CD4-positive, alpha-beta T cell treated with Interleukin-4 for 1 hour (primary cell): Measurements from ENCODE around the gene MARS1.
A peak's percentile ranks its signal among the peaks of the same experiment; 100 is the strongest.
"Not testable (repeated sequence)": the region's sequence is repeated elsewhere in the genome, so short reads cannot be mapped to it uniquely, and the experiment has no call there.

Experiments used
- DNase-seq, 2 donors: peaks; one replicate each; pipeline ENCODE4 v3.0.0-alpha.2; 2020 to 2022

Gene MARS1

DNA sequence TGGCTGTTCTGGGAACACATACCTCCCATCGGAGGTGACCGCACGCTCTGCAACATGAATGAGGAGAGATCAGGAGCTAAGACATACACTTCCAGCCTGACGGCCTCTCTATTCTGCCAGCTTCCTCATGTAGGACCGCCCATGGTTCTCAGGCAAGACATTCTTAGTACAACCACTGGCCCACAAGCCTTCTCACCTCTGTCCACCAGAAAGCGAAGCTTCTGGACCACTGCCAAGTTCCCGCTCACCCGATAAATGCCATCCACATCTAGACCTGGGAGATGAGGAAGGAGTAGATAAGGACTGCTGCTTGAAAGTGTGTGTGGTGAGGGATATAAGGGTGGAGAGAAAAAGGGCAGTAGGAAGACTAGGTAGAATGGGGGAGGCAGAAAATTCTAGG lies 13.4 kb upstream of the MARS1 start:
- DNase-seq: no peak

DNA sequence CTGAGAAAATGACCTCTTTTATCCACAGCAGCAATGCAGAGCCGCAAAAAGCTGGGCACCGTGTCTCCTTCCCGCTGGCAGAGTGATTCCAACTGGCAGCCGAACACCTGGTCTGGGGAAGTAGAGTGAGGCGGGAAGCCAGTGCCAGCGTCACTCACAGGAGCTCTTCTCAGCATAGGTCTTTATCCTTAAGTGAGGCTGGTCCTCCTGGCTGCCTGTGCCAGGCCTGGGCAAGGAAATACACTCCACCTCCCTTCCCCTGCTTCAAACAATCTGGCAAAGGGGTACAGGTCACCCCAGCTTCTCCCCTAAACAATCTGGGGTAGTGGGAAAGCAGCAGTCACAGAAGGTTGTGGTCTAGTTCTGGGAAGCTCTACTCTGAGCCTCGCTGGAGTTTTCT lies 13.0 kb upstream of the MARS1 start:
- DNase-seq: no peak

DNA sequence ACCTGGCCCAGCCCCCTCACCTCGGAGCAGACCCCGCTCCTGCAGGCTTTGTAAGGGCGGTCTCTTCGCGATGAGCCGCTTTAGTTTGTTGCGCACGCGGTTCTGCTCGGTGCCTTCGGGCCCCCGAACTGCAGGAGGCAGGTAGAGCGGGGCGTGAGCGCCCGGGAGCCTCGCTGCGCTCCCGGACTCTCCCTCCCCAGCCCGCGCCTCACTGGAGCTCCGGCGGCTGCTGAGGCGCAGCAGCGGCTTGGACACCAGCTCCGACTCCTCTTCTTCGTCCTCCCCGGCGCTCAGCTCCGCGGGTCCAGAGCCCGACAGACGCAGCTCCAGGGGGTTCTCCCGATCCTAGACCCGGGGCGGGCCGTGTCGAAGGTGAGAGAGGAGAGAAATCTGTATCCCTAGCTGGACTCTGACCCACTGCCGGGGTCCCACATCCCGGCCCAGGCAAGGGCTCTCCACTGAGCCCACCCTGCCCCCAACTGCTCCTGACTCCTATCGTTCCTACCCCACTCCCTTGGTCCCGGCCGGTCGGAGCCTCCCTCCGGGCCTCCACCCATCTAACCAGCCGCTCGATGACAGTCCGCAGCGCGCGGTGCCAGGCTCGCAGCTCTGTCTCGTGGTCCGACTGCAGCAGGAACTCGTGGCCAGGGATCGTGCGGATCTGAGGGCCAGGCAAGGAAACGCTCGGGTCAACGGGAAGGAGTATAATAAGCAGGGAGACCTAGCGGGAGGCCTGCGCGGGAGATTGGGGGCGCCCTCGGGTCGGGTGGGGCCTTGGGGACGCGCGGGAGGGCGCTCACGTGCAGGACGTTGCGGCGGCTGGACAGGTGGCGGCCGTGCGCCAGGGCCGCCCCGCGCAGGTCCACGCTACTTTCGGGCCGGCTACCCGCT lies 12.4 kb upstream of the MARS1 start:
- no peak for DNase-seq

DNA sequence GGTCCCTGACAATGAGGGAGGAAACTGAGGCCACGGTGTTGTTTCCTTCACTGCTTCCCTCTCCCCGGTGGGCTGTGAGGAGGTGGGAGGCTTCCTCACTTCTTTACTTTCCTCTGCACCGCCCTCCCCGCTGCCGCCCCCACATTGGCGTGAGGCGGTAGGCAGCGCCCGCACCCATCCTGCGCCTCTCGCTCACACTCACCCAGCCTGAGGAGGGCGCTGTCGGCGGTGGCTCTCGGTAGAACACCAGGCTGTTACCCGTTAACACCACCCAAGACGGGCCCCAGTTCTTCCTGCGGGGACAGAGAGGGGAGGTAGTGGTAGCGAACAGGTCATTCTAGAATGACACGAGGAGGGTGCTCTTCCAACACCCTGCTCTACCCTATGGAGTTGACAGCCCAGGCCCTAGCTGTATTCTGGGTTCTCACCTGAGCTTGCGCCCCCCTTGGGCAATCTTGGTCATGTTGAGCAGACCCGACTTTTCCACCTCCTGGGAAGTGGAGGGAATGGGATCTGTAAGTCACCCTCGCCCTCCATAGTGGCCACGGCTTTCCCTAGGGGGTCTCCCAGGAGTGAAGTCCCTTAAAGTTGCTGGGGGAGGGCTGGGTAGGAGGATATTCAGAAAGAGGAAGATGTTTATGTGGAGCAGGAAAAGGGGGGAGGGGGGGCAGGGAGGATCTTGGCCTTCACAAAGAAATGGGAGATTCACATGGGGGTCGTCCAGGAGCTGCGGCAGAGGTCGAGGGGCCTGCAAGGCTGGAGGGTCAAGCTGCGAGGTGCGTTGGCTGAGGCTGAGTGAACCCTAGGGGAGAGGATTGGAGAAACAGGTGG lies 11.5 kb upstream of the MARS1 start:
- peak; percentile 74 to 80 for DNase-seq

DNA sequence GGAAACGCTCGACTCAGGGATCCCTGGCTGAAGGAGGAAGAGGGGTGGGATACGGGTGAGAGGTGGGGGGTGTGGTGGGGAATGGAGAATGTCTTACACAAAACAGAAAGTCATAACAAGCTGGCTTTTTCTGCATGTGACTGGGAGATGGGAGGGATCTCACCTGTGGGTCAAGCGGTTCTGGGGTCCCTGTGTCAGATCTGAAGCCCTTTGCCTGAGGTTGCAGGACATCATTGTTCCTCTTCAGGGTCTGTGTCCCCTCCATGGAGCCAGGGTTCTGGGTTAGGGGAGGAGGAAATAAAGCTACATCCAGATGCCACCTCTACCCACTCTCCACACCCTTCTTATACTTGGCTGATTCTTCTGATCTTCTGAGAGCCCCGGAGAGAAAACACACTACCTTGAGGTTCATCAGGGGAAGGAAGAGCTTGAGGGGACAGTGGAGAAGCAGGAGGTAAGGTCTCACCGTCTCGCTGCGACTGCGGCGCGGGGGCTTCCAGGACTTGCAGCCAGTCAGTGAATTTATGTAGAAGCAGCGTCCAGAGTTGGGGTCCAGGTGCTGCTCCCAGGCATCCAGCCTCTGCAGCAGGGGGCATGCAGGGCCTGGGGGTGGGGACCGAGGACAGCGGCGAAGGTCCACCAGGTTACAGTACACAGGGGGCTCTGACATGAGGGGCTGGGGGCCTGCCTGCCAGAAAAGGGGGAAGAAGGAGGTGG lies 10.7 kb upstream of the MARS1 start:
- DNase-seq: peak in 1 of 2 donors; percentile 46

DNA sequence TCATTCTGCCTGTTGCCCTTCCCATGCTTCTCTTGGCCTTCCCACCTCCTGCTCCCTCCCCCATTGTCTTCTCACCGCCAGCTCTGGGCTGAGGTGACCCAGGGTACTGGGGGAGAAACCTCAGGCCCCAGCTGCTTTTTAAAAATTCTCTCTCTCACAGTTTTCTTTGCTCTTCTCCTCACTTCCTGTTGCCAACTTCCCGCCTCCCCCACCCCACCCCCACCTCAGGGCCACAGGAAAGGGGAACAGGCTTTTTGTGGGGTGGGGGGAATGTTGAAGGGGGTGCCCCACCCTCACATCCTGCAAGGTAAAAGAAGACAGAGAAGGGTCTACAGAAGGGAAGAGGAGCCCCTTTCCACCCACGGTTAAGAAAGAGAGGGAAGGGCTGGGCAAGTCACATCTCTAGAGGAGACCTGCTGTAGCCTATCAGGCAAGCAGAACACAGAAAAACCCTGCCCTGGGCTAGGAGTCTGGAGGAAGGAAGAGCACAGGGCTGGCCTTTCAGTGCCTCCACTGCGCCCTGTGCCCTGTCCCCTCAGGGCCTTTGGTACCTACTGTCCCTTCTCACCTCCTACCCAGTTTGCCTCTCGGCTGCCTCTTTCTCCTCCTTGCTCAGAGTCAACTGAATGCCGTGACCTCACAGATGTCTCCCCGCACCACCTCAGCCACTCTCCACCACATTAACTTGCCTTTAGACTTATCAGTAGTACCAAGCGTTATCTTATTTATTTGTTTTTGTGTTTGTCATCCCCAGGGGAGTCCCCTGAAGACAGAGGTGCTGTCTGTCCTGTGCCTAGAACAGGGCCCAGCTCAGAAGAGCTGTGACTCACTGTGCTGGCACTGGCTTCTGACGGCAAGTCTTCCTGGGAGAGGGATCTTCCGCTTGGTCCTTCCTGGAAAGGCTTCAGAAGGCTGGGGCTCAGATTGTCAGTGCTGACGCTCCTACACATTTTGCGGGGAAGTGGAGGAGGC lies 9.9 kb upstream of the MARS1 start:
- DNase-seq: peak; percentile 73 to 82

DNA sequence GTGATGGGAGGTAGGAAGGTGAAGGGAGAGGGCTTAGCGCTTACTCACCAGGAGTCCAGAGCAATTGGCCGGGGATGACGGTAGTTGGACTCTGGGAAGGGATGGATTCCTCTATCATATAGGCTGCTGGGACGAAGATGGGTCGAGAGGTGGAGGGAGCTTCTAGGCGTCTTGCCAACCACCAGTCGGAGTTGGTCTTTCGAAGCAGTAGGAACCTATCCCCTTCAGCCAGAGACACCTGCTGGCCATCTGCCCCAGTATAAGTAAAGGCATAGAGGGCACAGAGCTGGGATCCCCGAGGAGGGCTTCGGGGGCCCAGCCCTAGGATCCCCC lies 8.9 kb upstream of the MARS1 start:
- DNase-seq: no peak

DNA sequence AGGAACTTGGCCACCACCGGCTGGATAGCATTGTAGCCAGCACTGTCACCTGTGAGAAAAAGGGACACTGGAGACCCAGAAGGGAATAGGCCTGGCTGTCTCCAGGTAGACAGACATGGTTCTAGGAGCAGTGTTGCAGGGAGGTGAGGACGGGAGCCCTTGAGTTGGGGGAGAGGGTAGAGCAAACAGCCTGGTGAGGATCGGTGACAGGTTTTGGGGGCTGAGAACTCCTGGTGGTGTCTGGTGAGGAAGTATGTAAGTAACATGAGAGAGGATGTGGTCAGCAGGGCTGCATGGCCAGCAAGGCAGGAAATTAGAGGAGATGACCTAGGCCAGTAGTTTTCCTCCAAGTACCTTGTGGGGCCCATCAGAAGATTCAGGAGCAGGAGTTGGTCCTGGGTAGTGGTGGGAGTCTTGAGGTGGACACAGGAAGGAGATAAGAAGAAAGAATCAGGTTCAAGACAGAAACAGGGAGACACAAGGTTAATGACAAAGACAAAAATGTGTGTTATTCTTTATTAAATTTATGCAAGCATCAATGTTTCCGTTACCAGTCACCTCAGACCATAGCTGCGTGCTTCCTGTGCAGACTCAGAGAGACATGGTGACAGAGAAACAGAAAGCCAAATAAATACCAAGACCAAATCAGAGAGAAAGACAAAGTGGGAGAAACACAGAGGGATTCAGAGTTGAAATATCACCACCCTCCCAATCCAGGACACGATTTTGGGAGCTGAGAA lies 8.3 kb upstream of the MARS1 start, which contains the start of gene ARHGAP9:
Gene ARHGAP9 (minus strand): TSS at position 491 of the 740 bp plus-strand sequence. CDS start 460 bp downstream, at position 31.
- DNase-seq: peak; percentile 83 to 88

DNA sequence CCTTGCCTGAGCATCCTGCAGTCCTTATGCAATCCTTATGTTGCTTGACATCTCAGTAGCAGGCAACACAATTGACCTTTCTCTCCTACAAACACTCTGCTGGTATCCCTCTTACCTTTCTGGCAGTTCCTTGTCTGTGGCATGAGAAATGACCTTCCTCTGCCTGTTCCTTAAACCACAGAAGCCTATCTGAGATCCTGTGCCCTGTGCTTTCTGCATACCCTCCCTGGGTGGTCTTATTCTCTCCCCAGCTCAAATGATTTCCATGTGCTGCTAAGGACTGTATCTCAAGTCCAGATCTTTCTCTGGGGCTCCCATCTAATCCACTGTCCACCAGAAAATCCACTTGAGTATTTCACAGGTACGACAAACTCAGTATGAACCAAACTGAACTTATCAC lies 6.2 kb upstream of the MARS1 start:
- DNase-seq: no peak

DNA sequence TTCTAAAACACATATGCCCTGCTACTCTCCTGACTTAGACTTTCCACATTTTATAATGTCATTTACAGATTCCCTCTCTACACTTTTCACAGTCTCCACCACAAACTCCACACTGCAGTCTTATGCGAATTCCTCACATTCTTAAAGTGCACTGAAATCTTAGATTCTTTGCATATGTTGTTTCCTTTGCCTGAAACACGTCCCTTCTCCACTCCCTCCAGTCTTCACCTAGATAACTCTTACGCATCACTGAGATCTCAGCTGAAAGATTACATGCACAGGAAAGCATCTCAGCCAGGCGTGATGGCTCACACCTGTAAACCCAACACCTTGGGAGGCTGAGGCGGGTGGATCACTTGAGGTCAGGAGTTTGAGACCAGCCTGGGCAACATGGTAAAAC lies 4.4 kb upstream of the MARS1 start:
- DNase-seq: no peak

DNA sequence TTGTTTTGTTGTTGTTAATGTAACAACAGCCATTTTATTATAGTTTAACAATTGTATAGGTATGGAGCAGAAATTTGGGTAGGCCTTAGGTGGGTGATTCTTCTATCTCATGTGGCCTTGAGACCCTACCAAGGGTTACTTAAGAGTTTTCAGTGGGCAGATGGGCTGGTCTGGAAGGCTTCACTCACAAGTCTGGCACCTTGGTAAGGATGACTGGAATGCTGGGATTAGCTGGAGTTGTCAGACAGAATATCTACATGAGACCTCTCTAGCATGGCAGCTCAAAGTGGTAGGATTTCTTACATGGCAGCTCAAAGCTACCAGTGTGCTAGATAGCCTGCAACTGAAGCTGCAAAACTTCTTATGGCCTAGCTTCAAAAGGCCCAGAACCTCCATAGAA lies 2.2 kb upstream of the MARS1 start:
- DNase-seq: no peak

DNA sequence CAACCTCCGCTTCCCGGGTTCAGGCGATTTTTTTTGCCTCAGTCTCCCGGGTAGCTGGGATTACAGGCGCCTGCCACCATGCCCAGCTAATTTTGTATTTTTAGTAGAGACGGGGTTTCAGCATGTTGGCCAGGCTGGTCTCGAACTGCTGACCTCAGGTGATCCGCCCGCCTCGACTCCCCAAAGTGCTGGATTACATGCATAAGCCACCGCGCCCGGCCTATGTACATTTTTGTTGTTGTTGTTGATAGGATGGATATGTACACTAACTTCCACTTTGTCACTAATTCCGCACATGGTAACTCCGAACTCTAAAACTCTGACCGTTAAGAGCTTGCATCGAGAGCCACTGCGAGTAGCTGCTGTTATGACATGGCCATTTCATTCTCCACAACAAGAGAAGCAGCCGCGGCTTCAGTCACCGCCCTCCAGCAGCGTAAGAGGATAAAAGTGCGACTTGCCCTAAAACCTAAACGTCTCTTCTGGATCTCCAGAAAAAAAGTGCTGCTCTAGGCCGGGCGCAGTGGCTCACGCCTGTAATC lies 742 bp upstream of the MARS1 start:
- DNase-seq: no peak

DNA sequence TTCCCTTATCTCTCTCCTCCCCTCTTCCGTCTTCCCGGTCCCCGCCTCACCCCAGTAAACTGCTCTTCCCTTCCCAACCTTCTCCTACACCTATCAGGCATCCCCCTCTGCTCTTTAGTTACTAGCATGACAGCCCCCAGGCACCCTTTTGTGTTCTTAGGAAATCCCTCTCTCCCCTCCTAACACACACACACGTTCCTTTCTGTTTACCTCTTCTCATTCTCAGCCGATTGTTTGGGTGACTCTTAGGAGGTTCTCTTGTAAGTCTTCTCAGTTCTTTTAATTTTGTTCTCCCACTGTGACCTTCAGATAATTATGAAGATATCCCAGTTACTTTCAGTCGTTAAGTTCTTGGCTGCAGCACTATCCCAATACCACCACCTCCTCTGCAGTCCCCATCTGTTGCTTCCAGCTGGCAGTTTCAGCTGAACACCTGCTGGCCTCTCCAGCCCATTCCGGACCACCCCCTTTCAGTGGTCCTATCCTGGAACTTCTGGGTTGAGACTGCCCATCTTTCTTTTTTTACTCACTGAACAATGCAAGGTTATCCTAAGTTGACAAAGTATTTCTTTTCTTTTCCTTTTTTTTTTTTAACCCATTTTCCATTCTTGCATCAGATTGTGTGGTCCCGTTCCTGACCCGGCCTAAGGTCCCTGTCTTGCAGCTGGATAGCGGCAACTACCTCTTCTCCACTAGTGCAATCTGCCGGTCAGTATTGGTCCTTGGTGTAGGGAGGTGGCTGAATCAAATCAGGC lies 711 bp downstream of the MARS1 start:
- no peak for DNase-seq

DNA sequence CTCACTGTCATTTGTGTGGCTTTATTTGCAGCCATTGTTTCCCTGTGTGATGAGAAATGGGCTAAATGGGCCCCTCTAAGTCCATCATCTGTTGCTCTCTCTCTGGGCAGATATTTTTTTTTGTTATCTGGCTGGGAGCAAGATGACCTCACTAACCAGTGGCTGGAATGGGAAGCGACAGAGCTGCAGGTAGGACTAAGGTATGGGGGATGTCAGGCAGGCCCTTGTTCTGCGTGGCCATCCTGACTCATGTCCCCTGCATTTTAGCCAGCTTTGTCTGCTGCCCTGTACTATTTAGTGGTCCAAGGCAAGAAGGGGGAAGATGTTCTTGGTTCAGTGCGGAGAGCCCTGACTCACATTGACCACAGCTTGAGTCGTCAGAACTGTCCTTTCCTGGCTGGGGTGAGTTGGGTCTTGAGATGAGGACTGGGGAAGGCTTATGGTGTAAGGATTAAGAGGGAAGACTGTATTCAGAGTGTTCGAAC lies 1.3 kb downstream of the MARS1 start:
- DNase-seq: no peak

DNA sequence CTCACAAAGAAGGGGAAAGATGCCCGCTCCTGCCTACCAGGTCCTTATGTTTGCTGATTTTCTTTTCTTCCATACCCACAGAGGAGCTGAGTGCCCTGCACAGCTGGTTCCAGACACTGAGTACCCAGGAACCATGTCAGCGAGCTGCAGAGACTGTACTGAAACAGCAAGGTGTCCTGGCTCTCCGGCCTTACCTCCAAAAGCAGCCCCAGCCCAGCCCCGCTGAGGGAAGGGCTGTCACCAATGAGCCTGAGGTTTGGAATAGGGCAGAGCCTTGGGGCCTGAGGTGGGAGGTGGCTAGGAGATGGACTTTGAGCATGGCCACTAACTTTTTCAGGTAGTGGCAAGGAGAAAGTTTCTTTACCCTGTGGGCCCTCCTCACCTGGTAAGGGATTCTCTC lies 2.3 kb downstream of the MARS1 start:
- DNase-seq: no peak

DNA sequence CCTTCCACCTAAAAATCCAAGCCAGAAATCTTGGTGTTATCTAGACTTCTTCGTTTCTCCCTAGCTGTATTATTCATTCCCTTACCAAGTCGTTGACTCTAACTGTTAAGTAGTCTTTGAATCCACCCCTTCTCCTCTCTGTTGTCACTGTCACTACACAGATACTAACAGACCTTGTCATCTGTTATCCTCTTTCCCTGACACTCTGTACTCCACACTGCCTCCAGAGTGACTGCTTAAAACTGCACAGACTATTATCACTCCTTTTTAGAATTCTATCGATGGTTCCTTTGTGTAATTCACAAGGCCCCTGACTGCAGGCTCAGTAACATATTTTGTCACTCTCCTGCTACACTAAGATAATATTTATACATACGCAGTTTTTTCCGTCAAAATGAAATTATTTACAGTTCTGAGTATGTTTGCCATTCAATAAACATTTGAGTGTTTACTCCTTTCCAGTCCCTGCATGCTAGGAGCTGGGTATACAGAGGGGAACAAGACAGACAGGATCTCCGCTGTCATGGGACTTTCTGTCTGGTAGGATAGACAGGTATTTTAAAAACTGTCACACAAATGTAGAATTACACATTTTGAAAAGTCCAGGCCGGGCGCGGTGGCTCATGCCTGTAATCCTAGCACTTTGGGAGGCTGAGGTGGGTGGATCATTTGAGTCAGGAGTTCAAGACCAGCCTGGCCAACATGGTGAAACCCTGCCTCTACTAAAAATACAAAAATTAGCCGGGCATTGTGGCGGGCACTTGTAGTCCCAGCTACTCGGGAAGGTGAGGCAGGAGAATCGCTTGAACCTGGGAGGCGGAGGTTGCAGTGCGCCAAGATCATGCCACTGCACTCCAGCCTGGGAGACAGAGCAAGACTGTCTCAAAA lies 3.8 kb downstream of the MARS1 start:
- no peak for DNase-seq

DNA sequence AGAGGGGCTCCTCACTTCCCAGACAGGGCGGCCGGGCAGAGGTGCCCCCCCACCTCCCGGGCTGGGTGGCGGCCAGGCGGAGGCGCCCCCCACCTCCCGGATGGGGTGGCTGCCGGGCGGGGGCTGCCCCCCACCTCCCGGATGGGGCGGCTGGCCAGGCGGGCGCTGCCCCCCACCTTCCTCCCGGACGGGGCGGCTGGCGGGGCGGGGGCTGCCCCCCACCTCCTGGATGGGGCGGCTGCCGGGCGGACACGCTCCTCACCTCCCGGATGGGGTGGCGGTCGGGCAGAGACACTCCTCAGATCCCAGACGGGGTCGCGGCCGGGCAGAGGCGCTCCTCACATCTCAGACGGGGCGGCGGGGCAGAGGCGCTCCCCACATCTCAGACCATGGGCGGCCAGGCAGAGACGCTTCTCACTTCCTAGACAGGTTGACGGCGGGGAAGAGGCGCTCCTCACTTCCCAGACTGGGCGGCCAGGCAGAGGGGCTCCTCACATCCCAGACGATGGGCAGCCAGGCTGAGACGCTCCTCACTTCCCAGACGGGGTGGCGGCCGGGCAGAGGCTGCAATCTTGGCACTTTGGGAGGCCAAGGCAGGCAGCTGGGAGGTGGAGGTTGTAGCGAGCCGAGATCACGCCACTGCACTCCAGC lies 7.3 kb downstream of the MARS1 start:
- not testable (repeated sequence) for DNase-seq

DNA sequence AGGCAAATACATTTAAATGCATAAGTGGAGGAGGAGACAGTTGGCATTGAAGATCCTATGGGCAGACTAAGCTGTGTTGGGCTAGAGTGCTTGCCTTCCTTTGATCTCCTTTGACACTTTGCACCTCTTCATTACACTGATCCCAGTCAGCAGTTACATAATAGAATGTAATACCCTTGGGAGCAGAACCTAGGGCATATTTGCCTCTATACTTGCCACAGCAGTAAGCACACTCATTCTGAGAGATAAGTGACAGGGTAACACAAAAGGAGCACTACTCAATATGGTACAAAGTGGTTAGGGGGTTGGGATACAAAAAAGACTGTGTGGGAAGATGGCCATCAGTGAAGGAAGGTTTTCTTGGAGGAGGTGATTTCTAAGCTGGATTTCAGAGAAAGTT lies 9.0 kb downstream of the MARS1 start:
- no peak for DNase-seq
